GM12864 (cell line): ENCODE measurements around the gene NEDD9.

Experiments
- DNase-seq: peaks from one replicate; pipeline ENCODE4 v3.0.0-alpha.2; 2011; ENCODE audit warnings: low read depth
- H3K4me3 ChIP-seq: 2 replicates; pipeline ENCODE4 v1.5.1; 2011; ENCODE audit warnings: mild to moderate bottlenecking, low read depth, low read length, control low read depth
- CTCF ChIP-seq: IDR thresholded peaks from 2 replicates; pipeline ENCODE4 v1.5.1; 2011; ENCODE audit warnings: low read depth, mild to moderate bottlenecking, moderate library complexity, low read length, control low read depth, inconsistent platforms; ENCODE audit errors: missing control alignments

The NEDD9 gene

DNA sequence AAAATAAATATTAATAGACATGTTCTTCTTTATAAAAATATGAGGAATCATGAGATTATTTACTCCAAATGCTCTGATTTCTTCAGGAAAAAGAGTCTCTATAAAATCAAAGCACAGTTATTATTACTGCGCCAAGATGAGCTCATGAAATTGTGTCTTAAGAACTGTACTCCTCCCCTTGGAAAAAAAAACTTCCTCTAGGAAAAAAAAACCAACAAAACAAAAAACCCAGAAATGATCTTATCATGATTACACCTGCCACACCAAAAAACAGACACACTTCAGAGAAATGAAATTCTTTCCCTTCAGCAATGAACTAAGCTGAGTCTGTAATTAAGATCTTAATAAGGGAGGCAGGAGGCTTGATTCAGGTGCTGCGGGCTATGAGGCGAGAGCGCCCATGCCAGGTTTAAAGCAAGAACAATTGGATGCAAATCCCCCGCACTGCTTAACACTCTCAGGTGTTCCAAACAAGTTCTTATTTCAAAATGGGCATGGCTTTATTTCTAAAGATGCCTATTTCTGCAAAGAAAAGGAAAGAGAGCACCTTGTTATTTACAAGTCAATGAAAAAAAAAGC is 9.1 kb downstream of the NEDD9 start:
- DNase-seq = no peak
- TF ChIP-seq CTCF = no peak
- H3K4me3 ChIP-seq = no peak overlapping the region

DNA sequence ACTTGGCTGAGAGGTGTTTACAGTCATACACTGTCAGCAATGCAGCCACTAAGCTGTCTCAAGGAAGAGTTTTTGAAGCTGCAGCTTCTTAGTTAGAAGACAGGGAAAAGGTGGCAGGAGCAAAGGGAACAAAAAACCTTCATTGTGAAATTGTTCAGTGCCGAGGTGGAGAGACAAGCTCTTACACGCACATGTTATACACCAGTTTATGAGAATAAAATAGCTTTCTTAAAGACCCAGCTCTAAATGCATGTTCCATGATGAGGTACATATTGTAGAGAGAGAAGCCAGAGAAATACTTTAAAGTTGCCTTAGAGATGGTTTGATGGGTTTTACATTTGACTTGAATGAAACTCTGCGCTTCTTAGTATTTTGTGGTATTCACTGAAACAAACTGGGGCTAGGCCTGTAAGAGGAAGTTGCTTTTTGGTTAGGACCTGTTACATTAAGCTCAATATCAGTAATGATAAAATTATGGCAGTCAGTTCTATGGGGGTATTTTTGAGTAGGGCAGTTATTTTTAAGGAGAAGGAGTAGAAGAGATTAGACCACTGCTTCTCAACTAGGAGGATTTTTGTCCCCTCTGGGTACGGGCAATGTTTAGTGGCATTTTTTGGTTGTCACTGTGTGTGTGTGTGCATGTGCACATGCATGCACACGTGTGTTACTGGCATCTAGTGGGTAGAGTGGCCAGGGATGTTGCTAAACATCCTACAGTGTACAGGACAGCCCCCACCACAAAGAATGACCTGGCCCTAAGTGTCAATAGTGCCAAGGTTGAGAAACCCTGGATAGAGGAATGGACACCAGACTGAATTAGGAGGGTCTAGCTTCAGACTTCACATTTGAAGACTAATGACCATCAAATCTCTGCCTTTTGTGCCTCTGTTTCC is 9.8 kb downstream of the NEDD9 start:
- H3K4me3 ChIP-seq = no peak overlapping the region
- no peak for TF ChIP-seq CTCF
- DNase-seq = no peak

DNA sequence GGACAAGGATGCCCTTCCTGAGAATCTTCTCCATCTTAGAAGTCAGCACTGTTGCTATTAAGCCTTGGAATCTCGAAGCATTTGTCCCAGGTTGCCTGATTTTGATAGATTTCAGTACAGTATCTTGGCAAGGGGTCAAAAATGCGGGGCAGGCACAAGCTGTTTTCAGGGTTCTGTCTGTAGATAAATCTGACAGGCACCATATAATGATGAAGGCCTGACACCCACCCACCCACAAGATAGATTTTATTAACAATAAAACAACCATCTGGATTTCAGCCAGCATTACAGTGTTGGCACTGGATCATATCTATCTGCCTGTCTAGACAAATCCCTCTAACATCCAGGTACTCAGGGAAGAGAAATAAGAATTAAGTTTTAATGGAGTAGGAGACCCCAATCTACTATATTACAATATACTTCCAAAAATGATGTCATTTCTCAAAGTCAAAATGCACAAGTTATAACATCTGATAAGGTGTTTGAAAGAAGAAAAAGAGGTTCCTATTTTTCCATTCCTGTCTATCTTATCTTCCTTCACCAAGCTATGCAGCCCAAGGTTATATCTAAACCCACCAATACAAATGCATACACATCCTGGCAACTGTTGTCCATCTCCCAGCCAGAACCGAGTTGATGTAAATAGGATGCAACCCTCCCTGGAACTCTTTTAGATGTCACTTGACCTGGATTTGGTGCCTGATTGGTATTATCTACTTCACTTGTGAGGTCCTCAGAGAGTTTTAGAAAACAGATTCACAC is 10.7 kb downstream of the NEDD9 start:
- H3K4me3 ChIP-seq = no peak overlapping the region
- DNase-seq = no peak
- TF ChIP-seq CTCF = no peak

DNA sequence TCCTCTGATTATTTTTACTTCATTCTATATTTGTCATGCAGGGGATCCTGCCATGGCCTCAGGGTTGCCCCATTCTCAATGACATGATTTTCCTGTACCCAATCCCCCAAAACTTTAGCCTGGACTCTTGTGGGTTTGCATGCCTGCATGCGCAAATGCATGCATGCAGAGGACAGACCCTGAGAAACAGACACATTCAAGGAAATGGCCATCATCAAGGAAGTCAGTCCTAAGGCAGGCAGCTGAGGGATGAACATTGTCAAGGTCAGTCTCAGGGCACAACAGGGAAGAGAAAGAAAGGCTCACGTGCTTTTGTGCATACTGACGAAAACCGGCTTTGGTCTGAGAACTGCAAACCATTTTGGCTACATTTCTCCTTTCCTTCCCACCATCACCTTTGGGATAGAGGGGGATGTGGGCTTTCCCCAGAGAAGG is 13.1 kb downstream of the NEDD9 start:
- no peak for DNase-seq
- no peak for TF ChIP-seq CTCF
- H3K4me3 ChIP-seq = no peak overlapping the region

- no peak overlapping the region for H3K4me3 ChIP-seq
- no peak for TF ChIP-seq CTCF
- DNase-seq = no peak
Observed at GRCh38 chr6:11218538-11219399, 13.7 kb downstream of the NEDD9 start.

DNA sequence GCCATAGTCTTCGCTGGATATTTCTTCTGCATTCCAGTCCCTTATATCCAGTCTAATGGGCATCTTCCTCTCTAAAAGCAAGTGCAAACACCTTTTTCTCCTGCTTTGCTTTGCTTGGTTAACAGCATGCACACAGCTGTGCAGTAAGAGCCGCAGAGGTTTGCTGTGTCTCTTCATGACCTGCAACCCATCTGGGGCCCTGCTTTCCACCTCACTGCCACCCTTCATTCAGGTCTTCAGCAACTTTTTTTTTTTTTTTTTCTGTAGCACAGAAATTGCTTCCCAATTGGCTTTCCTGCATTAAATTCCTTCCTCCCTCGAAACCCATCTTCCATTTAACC is 14.4 kb downstream of the NEDD9 start:
- no peak for DNase-seq
- no peak overlapping the region for H3K4me3 ChIP-seq
- no peak for TF ChIP-seq CTCF
